Caco-2 (cell line): Measurements from ENCODE around the gene PDCD4. TPM values are rescaled to one million over a fixed set of nuclear protein-coding genes. Genes with fewer than 3 reads are reported as not detected.

Experiments used
- BruUV-seq: library from RNA; stranded (reverse); fragments of 400-500 nt; replicated peaks from 2 replicates; lab custom pipeline; 2021; lab: Mats Ljungman, UMichigan
- CTCF ChIA-PET: fragments of 300-600 bp; sonication (Branson Sonifier 250); formaldehyde crosslinking; loops from one replicate; lab custom pipeline; 2022; ENCODE audit warnings: antibody characterized with exemption; lab: Charles Lee
- POLR2A ChIA-PET: fragments of 300-600 bp; sonication (Branson Sonifier 250); formaldehyde crosslinking; loops from one replicate; lab custom pipeline; 2022; ENCODE audit warnings: antibody characterized with exemption; lab: Charles Lee
- DNase-seq, 2 experiments: peaks; one replicate each; pipeline versions ENCODE4 v3.0.0 to v3.0.0-alpha.2; 2020 to 2022
- H3K27me3 ChIP-seq: replicated peaks from 2 replicates; pipeline ENCODE4 v1.6.0; 2011; ENCODE audit warnings: low read length; ENCODE audit not compliant: control insufficient read depth, insufficient read depth
- H3K36me3 ChIP-seq: 2 replicates; pipeline ENCODE4 v1.5.1; 2011; ENCODE audit warnings: low read length; ENCODE audit not compliant: control insufficient read depth, insufficient read depth
- H3K4me1 ChIP-seq: fragments of 250-450 bp; sonication (Bioruptor Pico); 2 replicates; pipeline ENCODE4 v1.5.1; 2020; ENCODE audit warnings: mild to moderate bottlenecking
- H3K4me3 ChIP-seq: 2 replicates; pipeline ENCODE4 v1.5.1; 2011; ENCODE audit warnings: low read depth, mild to moderate bottlenecking, control low read depth, low read length
- H3K9me3 ChIP-seq: fragments of 250-450 bp; sonication (Bioruptor Pico); 2 replicates; pipeline ENCODE4 v1.5.1; 2020; ENCODE audit warnings: mild to moderate bottlenecking, moderate library complexity
- H3K27ac Mint-ChIP-seq: one replicate; pipeline ENCODE4 v1.8.0; 2022; ENCODE audit warnings: mixed read lengths; ENCODE audit not compliant: unreplicated experiment
- H3K27me3 Mint-ChIP-seq: one replicate; pipeline ENCODE4 v1.8.0; 2022; ENCODE audit warnings: mixed read lengths; ENCODE audit not compliant: insufficient read depth, unreplicated experiment
- H3K36me3 Mint-ChIP-seq: one replicate; pipeline ENCODE4 v1.8.0; 2022; ENCODE audit warnings: mild to moderate bottlenecking, mixed read lengths; ENCODE audit not compliant: insufficient read depth, unreplicated experiment
- H3K4me1 Mint-ChIP-seq: one replicate; pipeline ENCODE4 v1.8.0; 2022; ENCODE audit warnings: low read depth, mixed read lengths; ENCODE audit not compliant: unreplicated experiment
- H3K4me3 Mint-ChIP-seq: one replicate; pipeline ENCODE4 v1.8.0; 2022; ENCODE audit warnings: mild to moderate bottlenecking, moderate library complexity, mixed read lengths; ENCODE audit not compliant: unreplicated experiment
- H3K9me3 Mint-ChIP-seq: one replicate; pipeline ENCODE4 v1.8.0; 2022; ENCODE audit warnings: mixed read lengths; ENCODE audit not compliant: unreplicated experiment
- CTCF ChIP-seq, 2 experiments: fragments of 200-600 bp in 1 of 2; IDR thresholded peaks; 1 replicate in 1 of 2; 2 replicates in 1 of 2; pipeline versions ENCODE4 v1.5.1 to v1.8.0; 2011 to 2022; ENCODE audit warnings: antibody characterized with exemption in 1 of 2, control low read depth in 1 of 2, inconsistent platforms in 1 of 2, low read depth in 1 of 2, low read length in 1 of 2, mild to moderate bottlenecking in 1 of 2, moderate library complexity in 1 of 2; ENCODE audit not compliant: insufficient read depth in 1 of 2, severe bottlenecking in 1 of 2, unreplicated experiment in 1 of 2
- intact Hi-C: fragments of 100-400 bp; cut with micrococcal nuclease; formaldehyde crosslinking; loops from one replicate; pipeline ENCODE4 v1.10.0; 2022; ENCODE audit not compliant: unreplicated experiment
- total RNA-seq: library from RNA; stranded (reverse); gene quantifications from 2 replicates; pipeline ENCODE4 v1.2.3, GENCODE V29; 2022

Gene PDCD4
- total RNA-seq, 1 experiment from 2014 or later, result 66.1 TPM

- Histone ChIP-seq H3K36me3 (no peaks in the 10 kb centered on the region), H3K4me3 (no peak overlapping the region), H3K9me3 (no peaks in the 10 kb centered on the region), H3K4me1 (no peaks in the 10 kb centered on the region), H3K27me3 (no peaks in the 10 kb centered on the region)
- Mint-ChIP-seq H3K27me3 (no peaks in the 10 kb centered on the region), H3K9me3 (no peaks in the 10 kb centered on the region), H3K36me3 (peaks cover 19% of the 10 kb centered on the region), H3K4me3 (no peak overlapping the region), H3K4me1 (no peaks in the 10 kb centered on the region), H3K27ac (no peak overlapping the region)
- no peak for DNase-seq
- POLR2A ChIA-PET, result no interaction called here
- no peak for TF ChIP-seq CTCF (IDR thresholded peaks at IDR 0.05; ENCODE audit: insufficient read depth in 1 of 2, low read depth in 1 of 2, low read length in 1 of 2, severe bottlenecking in 1 of 2, unreplicated experiment in 1 of 2)
- intact Hi-C loops, result no loop called here
- no TSS peak for BruUV-seq
- CTCF ChIA-PET, result no interaction called here
Observed at GRCh38 chr10:110939419-110939818, 67.7 kb downstream of the PDCD4 start.

GRCh38 chr10:110944792-110945396 lies 73.2 kb downstream of the PDCD4 start:
- H3K27me3 ChIP-seq, result no peaks in the 10 kb centered on the region
- H3K4me3 ChIP-seq, result no peak overlapping the region
- Mint-ChIP-seq H3K27ac (no peak overlapping the region), H3K9me3 (no peaks in the 10 kb centered on the region), H3K36me3 (peaks cover 14% of the 10 kb centered on the region), H3K4me1 (peaks cover 8% of the 10 kb centered on the region), H3K4me3 (no peak overlapping the region), H3K27me3 (no peaks in the 10 kb centered on the region)
- H3K36me3 ChIP-seq, result no peaks in the 10 kb centered on the region
- no peaks in the 10 kb centered on the region for H3K9me3 ChIP-seq
- TF ChIP-seq CTCF (IDR thresholded peaks at IDR 0.05; ENCODE audit: insufficient read depth in 1 of 2, low read depth in 1 of 2, low read length in 1 of 2, severe bottlenecking in 1 of 2, unreplicated experiment in 1 of 2), result no peak
- no TSS peak for BruUV-seq
- no peak for DNase-seq
- ChIA-PET CTCF (interaction anchor here (1.0 kb wide), 1 partner anchor 26 kb away, joined by 3 read pairs; the partner anchor contains the start of genes BBIP1 and SHOC2), POLR2A (no interaction called here)
- H3K4me1 ChIP-seq, result no peaks in the 10 kb centered on the region
- intact Hi-C loops, result no loop called here

- H3K36me3 ChIP-seq, result no peaks in the 10 kb centered on the region
- H3K27me3 ChIP-seq, result no peaks in the 10 kb centered on the region
- Mint-ChIP-seq H3K27me3 (no peaks in the 10 kb centered on the region), H3K27ac (no peak overlapping the region), H3K36me3 (peaks cover 9% of the 10 kb centered on the region), H3K9me3 (no peaks in the 10 kb centered on the region), H3K4me3 (no peak overlapping the region), H3K4me1 (peaks cover 8% of the 10 kb centered on the region)
- H3K4me1 ChIP-seq, result no peaks in the 10 kb centered on the region
- ChIA-PET POLR2A (no interaction called here), CTCF (no interaction called here)
- intact Hi-C loops, result no loop called here
- H3K9me3 ChIP-seq, result no peaks in the 10 kb centered on the region
- TF ChIP-seq CTCF (IDR thresholded peaks at IDR 0.05; ENCODE audit: insufficient read depth in 1 of 2, low read depth in 1 of 2, low read length in 1 of 2, severe bottlenecking in 1 of 2, unreplicated experiment in 1 of 2), result no peak
- no peak for DNase-seq
- no peak overlapping the region for H3K4me3 ChIP-seq
- BruUV-seq, result no TSS peak
Observed at GRCh38 chr10:110946496-110946895, 74.8 kb downstream of the PDCD4 start.
